ENCODE data around the gene ABCA10. TPM values are rescaled to one million over a fixed set of nuclear protein-coding genes. Genes with fewer than 3 reads are reported as not detected.

Gene ABCA10
- polyA plus RNA-seq, 3 donors: 1.9 to 3.5 (median 2.8) TPM

DNA sequence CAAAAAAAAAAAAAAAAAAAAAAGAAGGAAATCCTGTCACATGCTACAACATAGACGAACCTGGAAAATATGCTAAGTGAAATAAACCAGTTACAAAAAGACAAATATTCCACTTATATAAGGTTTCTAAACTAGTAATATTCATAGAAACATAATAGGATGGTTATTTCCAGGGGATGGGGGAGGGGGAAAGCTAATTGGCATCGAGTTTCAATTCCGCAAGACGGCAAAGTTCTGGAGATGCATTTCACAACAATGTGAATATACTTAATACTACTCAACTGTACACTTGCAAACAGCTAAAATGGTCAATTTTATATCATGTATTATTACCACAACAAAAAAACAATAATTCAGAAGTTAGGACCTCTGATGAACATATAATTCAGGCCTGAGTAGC lies 130.0 kb downstream of the ABCA10 start:
- DNase-seq: no peak

Other genes with a start within 250 kb of the ABCA10 start
- gene ABCA9, start 167.9 kb downstream of the ABCA10 start, polyA plus RNA-seq (ENCODE audit: insufficient read length in 3 of 3): 1 to 10 TPM; 1.8 to 6.6 (median 4.2) TPM
- 1 to 10 TPM; 4.2 to 6.0 (median 5.5) TPM for gene ABCA6, start 86.9 kb downstream of the ABCA10 start, polyA plus RNA-seq (ENCODE audit: insufficient read length in 3 of 3)
- gene ABCA5, start 98.3 kb upstream of the ABCA10 start, polyA plus RNA-seq (ENCODE audit: insufficient read length in 3 of 3): 10 to 100 TPM; 19.8 to 33.3 (median 33.0) TPM
- gene MAP2K6, start 185.9 kb upstream of the ABCA10 start, polyA plus RNA-seq (ENCODE audit: insufficient read length in 3 of 3): 10 to 100 TPM; 19.6 to 24.9 (median 21.7) TPM